RPMI7951 (cell line): Measurements from ENCODE around the gene ZNF845. TPM values are rescaled to one million over a fixed set of nuclear protein-coding genes. Genes with fewer than 3 reads are reported as not detected.
"Not testable (repeated sequence)": the region's sequence is repeated elsewhere in the genome, so short reads cannot be mapped to it uniquely, and the experiment has no call there.

Source experiments
- DNase-seq: peaks from one replicate; pipeline ENCODE4 v3.0.0-alpha.2; 2012; ENCODE audit warnings: low read depth
- total RNA-seq: library from RNA; depleted of rRNA; stranded (reverse); fragments of >200 nt; shearing (Covaris generic); gene quantifications from 2 replicates; pipeline ENCODE4 v1.2.3, GENCODE V29; 2014; rRNA removed

Gene ZNF845
- total RNA-seq, 1 experiment from 2014 or later: 10.8 TPM

GRCh38 chr19:53381376-53381775 is 47.8 kb downstream of the ZNF845 start:
- DNase-seq: no peak

GRCh38 chr19:53388168-53388567 is 54.6 kb downstream of the ZNF845 start:
- no peak for DNase-seq

- no peak for DNase-seq
Observed at GRCh38 chr19:53388904-53389303, 55.4 kb downstream of the ZNF845 start.

- DNase-seq: no peak
Observed at GRCh38 chr19:53389571-53389970, 56.0 kb downstream of the ZNF845 start.

- no peak for DNase-seq
Observed at GRCh38 chr19:53389978-53390377, 56.4 kb downstream of the ZNF845 start.

- peak; percentile 81 for DNase-seq
Observed at GRCh38 chr19:53394522-53394973, 61.0 kb downstream of the ZNF845 start.

- peak; percentile 91 for DNase-seq
Observed at GRCh38 chr19:53394974-53395839, 61.7 kb downstream of the ZNF845 start, which contains the start of gene ZNF765. Gene ZNF765 (plus strand): TSS chr19:53395149. CDS start chr19:53398016, 2,867 bp downstream.

GRCh38 chr19:53395840-53396524 is 62.4 kb downstream of the ZNF845 start:
- DNase-seq: not testable (repeated sequence)

GRCh38 chr19:53396525-53396868 is 62.9 kb downstream of the ZNF845 start:
- DNase-seq: no peak

GRCh38 chr19:53397918-53398317 is 64.4 kb downstream of the ZNF845 start:
- not testable (repeated sequence) for DNase-seq

Other genes starting within 250 kb of the ZNF845 start
- gene ZNF160, start 230.3 kb upstream of the ZNF845 start, total RNA-seq: 23.1 and 25.1 TPM in 2 replicates
- gene ZNF415, start 200.8 kb upstream of the ZNF845 start, total RNA-seq: 2.9 and 5.0 TPM in 2 replicates
- 7.7 and 8.1 TPM in 2 replicates for gene ZNF347, start 174.7 kb upstream of the ZNF845 start, total RNA-seq
- gene ZNF665, start 140.4 kb upstream of the ZNF845 start, total RNA-seq: 2.5 and 3.6 TPM in 2 replicates
- 12.4 and 14.4 TPM in 2 replicates for gene ZNF677, start 78.9 kb upstream of the ZNF845 start, total RNA-seq
- not detected in 2 replicates for gene VN1R2, start 75.5 kb upstream of the ZNF845 start, total RNA-seq
- gene VN1R4, start 66.0 kb upstream of the ZNF845 start, total RNA-seq: not detected in 2 replicates
- 6.4 and 11.5 TPM in 2 replicates for gene ZNF525, start 32.0 kb downstream of the ZNF845 start, total RNA-seq
- gene ZNF765, start 61.4 kb downstream of the ZNF845 start, total RNA-seq: 10.1 and 11.8 TPM in 2 replicates
- gene ZNF761, start 98.2 kb downstream of the ZNF845 start, total RNA-seq: 15.4 and 16.7 TPM in 2 replicates
- gene ZNF813, start 134.0 kb downstream of the ZNF845 start, total RNA-seq: 4.7 and 4.9 TPM in 2 replicates
- 7.8 and 9.4 TPM in 2 replicates for gene ZNF331, start 204.4 kb downstream of the ZNF845 start, total RNA-seq